ENCODE results near the gene SND1.

Gene SND1

GRCh38 chr7:127876393-127876792 is 224.4 kb downstream of the SND1 start:
- DNase-seq = no peak

- no peak for DNase-seq
Observed at GRCh38 chr7:127877951-127878350, 226.0 kb downstream of the SND1 start.

- DNase-seq = no peak
Observed at GRCh38 chr7:127878791-127879190, 226.8 kb downstream of the SND1 start.

GRCh38 chr7:127879436-127879835 is 227.4 kb downstream of the SND1 start:
- DNase-seq = no peak

- no peak for DNase-seq
Observed at GRCh38 chr7:127879942-127880341, 227.9 kb downstream of the SND1 start.

- no peak for DNase-seq
Observed at GRCh38 chr7:127880454-127880853, 228.5 kb downstream of the SND1 start.

DNA sequence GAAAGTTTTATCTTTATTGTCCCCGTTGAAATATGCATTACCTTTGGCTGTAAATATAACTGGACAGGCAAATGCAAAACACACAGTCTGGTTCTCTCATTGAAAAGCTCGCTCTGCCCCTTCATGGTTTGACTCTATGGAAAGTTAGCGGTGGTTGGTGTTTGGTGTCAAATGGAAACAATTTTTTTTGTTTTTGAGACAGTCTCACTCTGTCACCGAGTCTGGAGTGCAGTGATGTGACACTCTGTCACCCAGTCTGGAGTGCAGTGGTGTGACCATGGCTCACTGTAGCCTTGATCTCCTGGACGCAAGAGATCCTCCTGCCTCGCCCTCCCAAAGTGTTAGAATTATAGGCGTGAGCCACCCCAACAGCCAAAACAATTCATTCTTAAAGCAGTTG is 229.6 kb downstream of the SND1 start:
- DNase-seq = no peak

DNA sequence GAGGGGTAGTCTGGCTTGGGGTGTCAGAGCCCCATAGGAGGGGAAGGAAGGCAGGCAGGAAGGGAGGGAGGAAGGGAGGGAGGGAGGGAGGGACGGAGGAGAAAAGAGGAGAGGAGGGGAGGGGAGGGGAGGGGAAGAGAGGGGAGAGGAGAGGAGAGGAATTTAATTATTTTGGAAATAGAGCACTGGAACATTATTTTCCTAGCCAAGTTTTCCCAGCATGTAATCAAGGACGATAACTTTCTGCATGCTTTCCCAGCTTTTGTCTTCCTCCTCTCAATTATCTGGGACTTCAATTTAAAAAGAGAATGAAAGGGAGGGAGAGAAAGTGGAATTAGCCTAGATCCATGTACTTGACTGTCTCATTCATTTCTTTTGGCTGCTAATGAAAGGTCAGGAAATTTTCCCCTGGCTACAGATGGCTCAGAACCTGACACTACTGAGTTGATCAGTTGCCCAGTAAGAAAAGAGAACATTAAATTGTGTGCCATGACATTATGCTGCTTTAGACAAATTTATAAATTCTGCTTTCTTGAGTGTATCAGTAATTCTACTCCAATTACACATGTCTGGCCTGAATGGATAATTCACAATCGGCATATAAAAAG is 230.4 kb downstream of the SND1 start:
- no peak for DNase-seq

GRCh38 chr7:127884066-127884559 is 232.1 kb downstream of the SND1 start:
- DNase-seq = no peak

GRCh38 chr7:127885222-127885772 is 233.3 kb downstream of the SND1 start:
- DNase-seq = no peak

GRCh38 chr7:127885843-127886242 is 233.8 kb downstream of the SND1 start:
- DNase-seq = no peak

- no peak for DNase-seq
Observed at GRCh38 chr7:127886248-127886647, 234.3 kb downstream of the SND1 start.

DNA sequence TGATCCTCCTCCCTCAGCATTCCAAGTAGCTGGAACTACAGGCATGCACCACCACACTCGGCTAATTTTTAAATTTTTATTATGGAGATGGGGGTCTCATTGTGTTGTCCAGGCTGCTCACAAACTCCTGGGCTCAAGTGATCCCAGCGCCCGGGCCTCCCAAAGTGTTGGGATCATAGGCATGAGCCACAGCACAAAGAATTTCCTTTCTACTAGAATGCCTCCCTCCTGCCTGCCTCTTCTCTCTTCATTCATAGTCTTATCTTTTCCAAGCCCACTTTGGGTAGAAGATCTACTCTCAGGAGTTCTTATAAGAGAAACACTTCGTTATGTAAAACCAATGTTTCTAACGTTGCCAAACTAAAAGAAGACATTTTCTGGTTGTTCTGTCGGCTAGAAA is 235.1 kb downstream of the SND1 start:
- no peak for DNase-seq

- no peak for DNase-seq
Observed at GRCh38 chr7:127887631-127888030, 235.6 kb downstream of the SND1 start.

DNA sequence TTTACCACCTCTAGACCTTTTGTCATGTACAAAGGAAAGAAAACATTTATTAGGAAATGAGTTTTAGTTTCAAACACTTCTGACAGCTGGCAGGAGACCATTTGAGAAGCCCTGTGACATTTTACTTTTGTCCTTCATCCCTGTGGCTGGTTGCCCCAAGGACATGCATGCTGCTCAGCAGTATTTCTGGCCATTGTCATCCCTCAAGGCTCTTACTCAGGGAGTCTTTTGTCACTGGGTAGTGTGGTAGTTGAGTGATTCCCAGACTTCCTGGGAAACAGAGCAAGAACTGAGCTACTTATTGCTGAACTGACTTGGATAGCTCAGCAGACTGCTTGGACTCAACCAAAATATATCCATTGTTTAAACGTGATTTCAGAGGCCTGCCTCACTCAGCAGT is 236.4 kb downstream of the SND1 start:
- DNase-seq = no peak

GRCh38 chr7:127888825-127889224 is 236.8 kb downstream of the SND1 start:
- DNase-seq = no peak

DNA sequence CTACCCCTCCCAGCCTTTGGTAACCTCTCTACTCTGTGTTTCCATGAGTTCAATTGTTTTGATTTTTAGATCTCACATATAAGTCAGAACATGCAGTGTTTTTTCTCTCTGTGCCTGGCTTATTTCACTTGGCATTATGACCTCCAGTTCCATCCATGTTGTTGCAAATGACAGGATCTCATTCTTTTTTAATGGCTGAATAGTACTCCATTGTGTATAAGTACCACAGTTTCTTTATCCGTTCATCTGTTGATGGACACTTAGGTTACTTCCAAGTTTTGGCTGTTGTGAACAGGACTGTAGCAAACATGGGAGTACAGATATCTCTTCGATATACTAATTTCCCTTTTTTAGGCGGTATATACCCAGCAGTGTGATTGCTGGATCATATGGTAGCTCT is 237.7 kb downstream of the SND1 start:
- DNase-seq = no peak

GRCh38 chr7:127890726-127891125 is 238.7 kb downstream of the SND1 start:
- no peak for DNase-seq

GRCh38 chr7:127891144-127891543 is 239.2 kb downstream of the SND1 start:
- no peak for DNase-seq

DNA sequence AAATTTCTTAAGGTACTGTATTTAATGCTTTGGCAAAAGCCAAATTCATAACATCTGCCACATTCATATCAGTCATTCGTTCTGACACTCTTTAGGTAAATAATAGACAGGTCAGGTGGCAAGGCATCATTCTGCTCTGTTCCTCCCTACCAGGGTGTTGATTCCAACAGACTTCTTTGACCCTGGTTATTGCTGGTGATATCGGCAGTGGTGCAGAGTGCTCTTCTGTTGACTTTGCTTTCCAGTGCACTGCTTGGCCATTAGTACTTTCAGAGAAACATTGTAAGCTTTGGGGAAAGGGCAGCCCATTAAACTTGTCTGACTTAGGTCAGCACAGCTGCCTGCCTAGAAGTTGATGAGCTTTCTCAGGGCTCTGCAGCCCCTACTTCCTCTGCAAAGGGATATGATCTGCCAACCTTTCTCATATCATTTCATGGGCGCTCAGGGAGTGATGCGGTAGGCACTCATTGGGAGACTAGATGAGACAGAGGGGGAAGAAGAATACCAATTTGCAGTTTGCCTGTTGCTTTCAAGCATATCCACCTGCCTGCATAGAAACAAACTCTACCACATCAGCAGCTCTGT is 240.0 kb downstream of the SND1 start:
- no peak for DNase-seq

GRCh38 chr7:127892488-127893314 is 240.7 kb downstream of the SND1 start:
- no peak for DNase-seq

DNA sequence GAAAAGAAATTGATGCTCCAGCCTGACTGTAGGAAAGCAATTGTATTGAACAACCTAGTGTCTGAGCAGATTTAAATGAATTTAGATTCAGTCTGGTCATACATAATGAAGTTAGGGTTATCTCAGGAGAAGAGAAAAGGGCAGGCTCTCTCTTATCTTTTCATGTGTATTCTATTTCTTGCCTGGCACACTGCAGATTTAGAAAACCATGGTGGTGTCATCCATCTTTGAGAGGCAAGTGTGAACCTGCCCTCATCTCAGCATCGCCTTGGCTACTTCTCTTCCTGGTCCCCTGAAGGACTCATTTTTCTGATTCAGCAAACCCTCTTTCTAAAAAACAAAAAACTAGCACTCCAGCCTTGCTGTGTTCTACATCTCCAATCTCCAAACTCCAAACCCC is 241.6 kb downstream of the SND1 start:
- no peak for DNase-seq

GRCh38 chr7:127894588-127894987 is 242.6 kb downstream of the SND1 start:
- no peak for DNase-seq

GRCh38 chr7:127895360-127895759 is 243.4 kb downstream of the SND1 start:
- no peak for DNase-seq
